ENCODE measurements around the gene RBFOX1. TPM values are rescaled to one million over a fixed set of nuclear protein-coding genes. Genes with fewer than 3 reads are reported as not detected.

Gene RBFOX1
- total RNA-seq, 1 donor, result not detected

DNA sequence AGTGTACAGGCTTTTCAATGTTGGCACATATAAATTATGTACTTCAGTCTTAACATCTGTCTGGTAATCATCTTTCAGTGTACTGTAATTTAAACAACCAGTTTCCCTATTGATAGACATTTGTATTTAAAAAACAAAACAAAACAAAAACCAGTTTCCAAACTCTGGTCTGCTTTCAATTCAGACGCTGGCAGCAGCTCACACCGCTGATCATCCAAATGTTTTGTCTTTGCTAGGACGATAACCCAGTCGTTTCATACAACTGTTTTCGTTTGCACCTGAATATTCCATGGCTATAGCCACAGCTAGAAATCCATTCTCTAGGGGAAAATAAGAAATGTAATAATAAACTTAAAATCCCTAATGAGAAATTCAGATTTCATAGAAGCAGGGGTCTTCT, 47.8 kb downstream of the RBFOX1 start:
- H3K4me2 ChIP-seq (ENCODE audit: insufficient read depth, low read length), result no peak overlapping the region
- H2AFZ ChIP-seq (ENCODE audit: low read length), result no peak overlapping the region
- H3K36me3 ChIP-seq (ENCODE audit: insufficient read depth, low read length), result no peaks in the 10 kb centered on the region
- TF ChIP-seq CTCF (IDR thresholded peaks at IDR 0.05; ENCODE audit: extremely low read depth, low read depth, low read length), result no peak
- H3K27me3 ChIP-seq (ENCODE audit: insufficient read depth, low read length), result no peaks in the 10 kb centered on the region
- H3K4me3 ChIP-seq (ENCODE audit: insufficient read depth, low read length), result no peak overlapping the region
- no peaks in the 10 kb centered on the region for H4K20me1 ChIP-seq (ENCODE audit: insufficient read depth, low read length)
- H3K79me2 ChIP-seq (ENCODE audit: insufficient read depth, low read length), result no peaks in the 10 kb centered on the region
- H3K9me3 ChIP-seq (ENCODE audit: low read depth, low read length), result peaks cover 5% of the 10 kb centered on the region
- H3K27ac ChIP-seq (ENCODE audit: low read depth, low read length), result no peak overlapping the region
- no peak for DNase-seq (ENCODE audit: insufficient read length, low spot score, missing footprints)
- H3K4me1 ChIP-seq (ENCODE audit: insufficient read depth, low read length), result no peaks in the 10 kb centered on the region

DNA sequence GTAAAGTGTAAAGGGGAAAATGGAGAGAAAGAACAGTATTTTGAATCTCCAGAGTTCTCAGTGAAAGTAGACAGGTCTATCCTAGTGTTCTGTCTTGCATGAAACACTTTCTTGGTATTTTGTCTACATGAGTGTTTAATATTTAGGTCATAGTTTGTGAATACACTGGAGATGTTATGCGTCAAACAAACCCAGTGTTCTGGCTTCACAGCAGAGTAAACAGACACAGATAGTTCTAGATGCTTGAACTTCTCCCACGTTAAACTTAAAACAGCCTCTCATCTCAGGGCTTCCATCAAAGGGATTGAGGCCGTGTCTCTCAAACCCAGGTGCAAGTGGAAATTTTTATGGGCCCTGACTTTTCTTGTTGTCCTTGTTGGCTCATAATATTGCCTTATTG, 48.3 kb downstream of the RBFOX1 start:
- Histone ChIP-seq H2AFZ (ENCODE audit: low read length) (no peak overlapping the region), H3K4me2 (ENCODE audit: insufficient read depth, low read length) (no peak overlapping the region), H3K27ac (ENCODE audit: low read depth, low read length) (no peak overlapping the region), H3K79me2 (ENCODE audit: insufficient read depth, low read length) (no peaks in the 10 kb centered on the region), H3K36me3 (ENCODE audit: insufficient read depth, low read length) (no peaks in the 10 kb centered on the region), H4K20me1 (ENCODE audit: insufficient read depth, low read length) (no peaks in the 10 kb centered on the region), H3K4me1 (ENCODE audit: insufficient read depth, low read length) (no peaks in the 10 kb centered on the region), H3K27me3 (ENCODE audit: insufficient read depth, low read length) (no peaks in the 10 kb centered on the region), H3K4me3 (ENCODE audit: insufficient read depth, low read length) (no peak overlapping the region), H3K9me3 (ENCODE audit: low read depth, low read length) (peaks cover 5% of the 10 kb centered on the region)
- no peak for TF ChIP-seq CTCF (IDR thresholded peaks at IDR 0.05; ENCODE audit: extremely low read depth, low read depth, low read length)
- no peak for DNase-seq (ENCODE audit: insufficient read length, low spot score, missing footprints)

- no peaks in the 10 kb centered on the region for H3K27me3 ChIP-seq (ENCODE audit: insufficient read depth, low read length)
- no peaks in the 10 kb centered on the region for H3K79me2 ChIP-seq (ENCODE audit: insufficient read depth, low read length)
- no peak overlapping the region for H3K27ac ChIP-seq (ENCODE audit: low read depth, low read length)
- no peaks in the 10 kb centered on the region for H4K20me1 ChIP-seq (ENCODE audit: insufficient read depth, low read length)
- DNase-seq (ENCODE audit: insufficient read length, low spot score, missing footprints), result no peak
- H3K36me3 ChIP-seq (ENCODE audit: insufficient read depth, low read length), result no peaks in the 10 kb centered on the region
- H3K4me3 ChIP-seq (ENCODE audit: insufficient read depth, low read length), result no peak overlapping the region
- H2AFZ ChIP-seq (ENCODE audit: low read length), result no peak overlapping the region
- H3K9me3 ChIP-seq (ENCODE audit: low read depth, low read length), result peaks cover 5% of the 10 kb centered on the region
- no peak overlapping the region for H3K4me2 ChIP-seq (ENCODE audit: insufficient read depth, low read length)
- H3K4me1 ChIP-seq (ENCODE audit: insufficient read depth, low read length), result no peaks in the 10 kb centered on the region
- no peak for TF ChIP-seq CTCF (IDR thresholded peaks at IDR 0.05; ENCODE audit: extremely low read depth, low read depth, low read length)
These were observed 49.0 kb downstream of the RBFOX1 start for GRCh38 chr16:7381671-7382070.

DNA sequence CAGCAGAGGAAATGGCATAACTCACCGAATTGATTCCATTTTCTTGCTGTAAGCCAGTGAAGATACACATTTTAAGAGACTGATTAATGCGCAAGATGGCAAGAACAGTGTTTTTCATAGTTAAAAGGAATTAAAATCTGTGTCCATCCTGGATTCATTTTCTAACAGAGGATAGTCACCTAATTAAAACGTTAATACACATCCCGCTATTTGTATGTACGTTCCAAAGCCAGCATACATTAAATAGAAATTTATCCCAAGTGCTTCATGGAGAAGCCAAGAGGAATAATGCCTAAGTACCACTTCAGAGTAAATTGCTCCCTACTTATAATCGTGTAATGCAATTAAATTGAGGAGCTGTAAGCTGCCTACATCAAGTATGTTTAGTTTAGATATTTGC, 49.9 kb downstream of the RBFOX1 start:
- H3K79me2 ChIP-seq (ENCODE audit: insufficient read depth, low read length), result no peaks in the 10 kb centered on the region
- no peaks in the 10 kb centered on the region for H4K20me1 ChIP-seq (ENCODE audit: insufficient read depth, low read length)
- DNase-seq (ENCODE audit: insufficient read length, low spot score, missing footprints), result no peak
- no peak overlapping the region for H3K4me3 ChIP-seq (ENCODE audit: insufficient read depth, low read length)
- no peak for TF ChIP-seq CTCF (IDR thresholded peaks at IDR 0.05; ENCODE audit: extremely low read depth, low read depth, low read length)
- no peak overlapping the region for H2AFZ ChIP-seq (ENCODE audit: low read length)
- no peak overlapping the region for H3K27ac ChIP-seq (ENCODE audit: low read depth, low read length)
- no peaks in the 10 kb centered on the region for H3K27me3 ChIP-seq (ENCODE audit: insufficient read depth, low read length)
- H3K36me3 ChIP-seq (ENCODE audit: insufficient read depth, low read length), result no peaks in the 10 kb centered on the region
- H3K4me2 ChIP-seq (ENCODE audit: insufficient read depth, low read length), result no peak overlapping the region
- H3K9me3 ChIP-seq (ENCODE audit: low read depth, low read length), result peaks cover 5% of the 10 kb centered on the region
- H3K4me1 ChIP-seq (ENCODE audit: insufficient read depth, low read length), result no peaks in the 10 kb centered on the region
